Sciatic nerve (tissue), 2 donors: ENCODE measurements around the gene OIP5. TPM values are rescaled to one million over a fixed set of nuclear protein-coding genes. Genes with fewer than 3 reads are reported as not detected.
"Not testable (repeated sequence)": the region's sequence is repeated elsewhere in the genome, so short reads cannot be mapped to it uniquely, and the experiment has no call there.

Source experiments
- ATAC-seq: fragments of 200-7000 bp; cut with Tn5 transposase; one replicate; pipeline ENCODE4 v1.9.1; 2020; ENCODE audit warnings: mild to moderate bottlenecking, moderate library complexity
- DNase-seq: peaks from one replicate; pipeline ENCODE4 v3.0.0-alpha.2; 2020; ENCODE audit warnings: low spot score
- intact Hi-C: fragments of 100-400 bp; cut with DNase I; formaldehyde crosslinking; loops from one replicate; pipeline ENCODE4 v1.14.2; 2022
- total RNA-seq: library from RNA; stranded (reverse); fragmentation: NEBNext Ultra II Directional; extraction: Animal tissue kit (Norgen Biotek cat#: 25700); gene quantifications from one replicate; pipeline ENCODE4 v1.2.1, GENCODE V29; 2021
- donor health status: DM: no; HTN: no; CAD: no.
- donor health status: DM: no; HTN: no; CAD: no.

OIP5 gene
- 0.40 TPM for total RNA-seq

- intact Hi-C loops: no loop called here
- ATAC-seq (peak; percentile 99), DNase-seq (peak; percentile 96)
These were observed at the start of gene OIP5, which contains the start of gene NUSAP1 for GRCh38 chr15:41332194-41333025. TSS of gene OIP5 (minus strand) at chr15:41332591. CDS start at chr15:41332561, 30 bp downstream. TSS of gene NUSAP1 (plus strand) at chr15:41332881. CDS start at chr15:41332958, 77 bp downstream.

- ATAC-seq: no peak
- DNase-seq: no peak
- intact Hi-C loops: no loop called here
These were observed 45.6 kb upstream of the OIP5 start for GRCh38 chr15:41377978-41378377.

GRCh38 chr15:41367418-41367817, 35.0 kb upstream of the OIP5 start:
- intact Hi-C loops: no loop called here
- no peak for DNase-seq
- ATAC-seq: no peak

GRCh38 chr15:41354371-41354770, 22.0 kb upstream of the OIP5 start:
- no peak for ATAC-seq

DNA sequence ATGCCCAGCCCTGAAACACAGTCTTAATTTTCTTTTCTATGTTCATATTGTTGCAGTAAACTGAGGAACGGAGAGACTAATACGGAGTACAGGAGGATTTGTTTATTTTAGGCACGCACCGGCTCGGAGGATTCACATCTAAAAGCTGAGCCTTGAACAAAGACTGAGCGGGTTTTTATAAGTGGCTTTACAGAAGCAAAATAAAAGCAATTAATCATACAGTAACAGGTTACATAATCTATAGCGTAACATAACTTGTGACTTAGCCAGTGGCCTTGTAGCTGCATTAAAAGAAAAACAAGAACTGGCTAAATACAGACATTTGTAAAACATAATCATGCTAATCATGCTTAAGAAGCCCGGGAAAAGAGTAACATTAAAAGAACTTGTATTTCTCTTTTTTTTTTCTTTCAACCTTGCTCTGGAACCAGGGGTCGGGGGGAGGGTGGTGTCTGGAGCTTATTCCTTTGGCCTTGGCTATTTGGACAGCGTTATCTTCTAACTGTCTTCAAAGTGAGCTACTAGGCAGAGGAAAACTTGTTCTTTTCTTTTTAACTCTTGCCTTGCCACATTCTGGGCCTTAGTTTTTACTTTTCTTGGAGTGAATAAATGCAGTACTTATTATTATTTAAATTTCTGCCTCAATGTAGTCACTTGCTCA, 17.8 kb upstream of the OIP5 start:
- intact Hi-C loops: no loop called here
- ATAC-seq (no peak), DNase-seq (no peak)

More at GRCh38 chr15:41354371-41354770, 22.0 kb upstream of the OIP5 start:
- intact Hi-C loops: no loop called here
- no peak for DNase-seq

GRCh38 chr15:41347236-41347635, 14.8 kb upstream of the OIP5 start:
- DNase-seq (no peak), ATAC-seq (no peak)
- intact Hi-C loops: no loop called here

- intact Hi-C loops: no loop called here
- no peak for DNase-seq
- no peak for ATAC-seq
These were observed 9.1 kb upstream of the OIP5 start for GRCh38 chr15:41341519-41341918.

GRCh38 chr15:41340189-41340695, 7.9 kb upstream of the OIP5 start:
- no peak for ATAC-seq
- intact Hi-C loops: no loop called here
- DNase-seq: no peak

DNA sequence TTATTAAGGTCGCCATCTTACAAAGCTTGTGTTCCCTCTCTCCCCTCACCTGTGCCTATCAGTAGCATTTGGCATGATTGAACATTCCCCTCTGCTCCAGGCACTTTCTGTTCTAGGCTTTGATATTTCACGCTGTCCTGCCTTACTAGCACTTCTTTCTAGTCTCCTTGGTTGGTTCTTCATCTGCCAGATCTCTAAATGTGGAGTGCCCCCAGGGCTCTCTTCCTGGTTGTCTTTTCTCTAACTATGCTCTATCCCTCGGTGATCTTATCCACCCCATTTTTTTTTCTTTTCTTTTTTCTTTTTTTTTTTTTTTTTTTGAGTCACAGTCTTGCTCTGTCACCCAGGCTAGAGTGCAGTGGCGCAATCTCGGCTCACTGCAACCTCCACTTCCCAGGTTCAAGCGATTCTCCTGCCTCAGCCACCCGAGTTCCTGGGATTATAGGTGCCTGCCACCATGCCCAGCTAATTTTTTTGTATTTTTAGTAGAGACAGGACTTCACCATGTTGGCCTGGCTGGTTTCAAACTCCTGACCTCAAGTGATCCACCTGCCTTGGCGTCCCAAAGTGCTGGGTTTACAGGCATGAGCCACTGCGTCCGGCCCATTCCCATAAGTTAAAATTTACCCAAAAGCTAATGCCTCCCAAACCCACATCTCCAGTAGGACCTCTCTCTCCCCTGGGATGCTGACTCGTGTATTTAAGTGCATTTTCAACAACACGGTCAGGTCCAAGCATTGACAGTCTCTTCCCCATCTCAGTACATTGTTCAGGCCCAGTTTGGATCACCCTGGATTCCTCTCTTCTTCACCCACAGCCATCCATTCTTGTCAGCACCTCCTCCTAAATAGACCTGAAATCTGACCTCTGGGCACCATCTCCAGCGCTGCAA, 5.5 kb upstream of the OIP5 start:
- DNase-seq (no peak), ATAC-seq (no peak)
- intact Hi-C loops: no loop called here

- DNase-seq: no peak
- ATAC-seq: no peak
- intact Hi-C loops: no loop called here
These were observed 4.7 kb upstream of the OIP5 start for GRCh38 chr15:41337047-41337446.

DNA sequence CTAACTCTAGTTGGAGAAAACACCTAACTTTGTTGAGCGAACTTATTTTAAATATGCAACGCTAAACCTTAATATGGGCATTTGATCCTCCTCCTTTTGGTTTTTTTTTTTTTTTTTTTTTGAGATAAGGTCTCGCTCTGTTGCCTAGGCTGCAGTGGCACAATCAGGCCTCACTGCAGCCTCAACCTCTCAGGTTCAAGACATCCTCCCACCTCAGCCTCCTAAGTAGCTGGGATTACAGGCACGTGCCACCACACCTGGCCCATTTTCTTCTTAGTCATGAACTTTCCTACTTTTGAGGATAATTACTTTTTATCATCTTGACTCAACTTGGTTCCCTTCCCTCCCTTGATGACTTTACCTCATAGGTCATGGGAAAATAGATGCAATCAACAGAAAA, 4.2 kb upstream of the OIP5 start:
- no peak for DNase-seq
- no peak for ATAC-seq
- intact Hi-C loops: no loop called here

GRCh38 chr15:41334293-41335120, 2.1 kb upstream of the OIP5 start:
- ATAC-seq: no peak
- intact Hi-C loops: no loop called here
- no peak for DNase-seq

DNA sequence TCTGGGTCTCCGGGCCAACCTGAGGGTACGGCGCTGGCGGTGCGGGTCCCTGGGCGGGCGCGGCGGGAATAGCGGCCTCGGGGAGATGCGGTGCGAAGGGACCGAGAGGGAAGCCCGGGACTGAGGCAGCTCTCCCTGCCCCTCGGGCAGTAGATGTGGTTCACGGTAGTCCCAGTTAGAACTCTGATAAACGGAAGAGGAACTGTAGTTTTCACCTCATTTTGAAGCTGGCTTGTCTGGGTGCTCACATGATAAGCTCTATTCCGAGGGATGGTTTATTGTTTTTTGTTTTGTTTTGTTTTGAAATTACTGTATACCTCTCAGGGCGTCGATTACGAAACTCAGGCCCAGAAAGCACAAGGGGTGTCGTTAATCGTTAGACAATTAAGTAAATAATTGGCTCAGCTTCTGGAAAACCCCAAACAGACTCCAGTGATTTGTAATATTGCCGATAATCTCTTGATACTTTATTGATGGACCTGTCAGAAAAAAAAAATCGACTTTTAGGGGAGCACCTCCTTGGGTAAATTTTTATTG, 703 bp upstream of the OIP5 start:
- intact Hi-C loops: no loop called here
- ATAC-seq: peak; percentile 40
- no peak for DNase-seq

DNA sequence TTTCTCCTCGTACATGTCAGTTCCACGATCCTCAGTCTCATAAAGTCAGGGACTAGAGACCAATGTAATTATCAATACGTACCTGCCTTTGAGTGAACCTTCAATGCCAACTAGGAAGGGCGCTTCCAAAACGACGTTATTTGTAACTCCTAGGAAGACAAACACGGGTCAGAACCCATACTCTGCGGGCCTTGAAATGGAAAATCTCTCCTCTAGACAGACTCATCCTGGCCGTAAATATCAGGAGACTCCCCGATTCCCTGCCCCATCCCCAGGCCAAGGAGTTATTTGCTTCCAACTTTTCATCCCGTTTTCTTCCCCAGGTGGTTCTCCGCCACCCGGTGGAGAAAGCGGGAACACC, 578 bp downstream of the OIP5 start:
- intact Hi-C loops: no loop called here
- ATAC-seq (no peak), DNase-seq (no peak)

DNA sequence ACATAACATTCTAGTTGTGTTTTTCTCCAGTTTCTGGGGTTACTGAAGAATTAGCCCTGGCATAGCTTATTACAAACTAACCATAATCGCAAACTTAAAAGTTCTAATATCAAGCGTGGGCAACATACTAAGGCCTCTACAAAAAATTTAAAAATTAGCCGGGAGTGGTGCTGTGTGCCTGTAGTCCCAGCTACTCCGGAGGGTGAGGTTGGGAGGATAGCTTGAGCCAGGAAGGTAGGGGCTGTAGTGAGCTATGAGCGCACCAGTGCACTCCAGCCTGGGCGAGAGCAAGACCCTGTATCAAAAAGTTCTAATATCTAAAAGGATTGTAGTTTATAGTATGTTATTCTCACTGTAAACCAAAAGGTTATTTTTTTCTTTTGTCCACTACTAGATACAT, 1.1 kb downstream of the OIP5 start:
- intact Hi-C loops: no loop called here
- DNase-seq: no peak
- ATAC-seq: no peak

GRCh38 chr15:41323611-41324010, 8.8 kb downstream of the OIP5 start:
- DNase-seq (no peak), ATAC-seq (no peak)

DNA sequence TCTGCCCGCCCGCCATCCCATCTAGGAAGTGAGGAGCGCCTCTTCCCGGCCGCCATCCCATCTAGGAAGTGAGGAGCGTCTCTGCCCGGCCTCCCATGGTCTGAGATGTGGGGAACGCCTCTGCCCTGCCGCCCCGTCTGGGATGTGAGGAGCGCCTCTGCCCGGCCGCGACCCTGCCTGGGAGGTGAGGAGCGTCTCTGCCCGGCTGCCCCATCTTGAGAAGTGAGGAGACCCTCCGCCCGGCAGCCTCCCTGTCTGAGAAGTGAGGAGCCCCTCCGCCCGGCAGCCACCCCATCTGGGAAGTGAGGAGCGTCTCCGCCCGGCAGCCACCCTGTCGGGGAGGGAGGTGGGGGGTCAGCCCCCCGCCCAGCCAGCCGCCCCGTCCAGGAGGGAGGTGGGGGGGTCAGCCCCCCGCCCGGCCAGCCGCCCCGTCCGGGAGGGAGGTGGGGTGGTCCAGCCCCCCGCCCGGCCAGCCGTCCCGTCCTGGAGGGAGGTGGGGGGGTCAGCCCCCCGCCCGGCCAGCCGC, 11.5 kb downstream of the OIP5 start:
- DNase-seq, intact Hi-C loops: not testable (repeated sequence)

More at GRCh38 chr15:41323611-41324010, 8.8 kb downstream of the OIP5 start:
- intact Hi-C loops: no loop called here

More for the DNA sequence above, 11.5 kb downstream of the OIP5 start:
- ATAC-seq: not testable (repeated sequence)
